Ovary (tissue), 3 donors: ENCODE results near the gene CTXN3.
"Not testable (repeated sequence)": the region's sequence is repeated elsewhere in the genome, so short reads cannot be mapped to it uniquely, and the experiment has no call there.

Source experiments
- CTCF ChIP-seq, 3 donors: fragments of 450-650 bp in 2 of 3; fragments of 200-600 bp in 1 of 3; IDR thresholded peaks; one replicate each; pipeline versions ENCODE4 v1.5.1 to v1.8.0; 2016 to 2022; ENCODE audit warnings: antibody characterized with exemption in 3 of 3, mild to moderate bottlenecking in 1 of 3
- EP300 ChIP-seq: sonication (generic); formaldehyde crosslinking; IDR thresholded peaks from one replicate; pipeline ENCODE4 v1.6.1; 2017; ENCODE audit warnings: antibody characterized with exemption
- POLR2A ChIP-seq: fragments of 450-650 bp; IDR thresholded peaks from one replicate; pipeline ENCODE4 v1.6.1; 2017; ENCODE audit warnings: antibody characterized with exemption, mild to moderate bottlenecking, moderate library complexity
- donor health status: DM: no; HTN: no; CAD: no.

- TF ChIP-seq CTCF (IDR thresholded peaks at IDR 0.05); POLR2A; EP300: not testable (repeated sequence)
Observed at GRCh38 chr5:127679691-127680330, 30.9 kb downstream of the CTXN3 start.
